ENCODE data around the gene SCNN1B.

Gene SCNN1B

GRCh38 chr16:23321206-23321875 is 19.2 kb downstream of the SCNN1B start:
- DNase-seq (ENCODE audit: low read depth, low spot score): no peak

- DNase-seq (ENCODE audit: low read depth, low spot score): no peak
These were observed 21.3 kb downstream of the SCNN1B start for GRCh38 chr16:23323224-23324030.

- no peak for DNase-seq (ENCODE audit: low read depth, low spot score)
These were observed 22.6 kb downstream of the SCNN1B start for GRCh38 chr16:23324727-23325126.

GRCh38 chr16:23327836-23328235 is 25.7 kb downstream of the SCNN1B start:
- DNase-seq (ENCODE audit: low read depth, low spot score): no peak

GRCh38 chr16:23330161-23330560 is 28.1 kb downstream of the SCNN1B start:
- no peak for DNase-seq (ENCODE audit: low read depth, low spot score)

GRCh38 chr16:23330583-23331249 is 28.6 kb downstream of the SCNN1B start:
- DNase-seq (ENCODE audit: low read depth, low spot score): no peak

- DNase-seq (ENCODE audit: low read depth, low spot score): no peak
These were observed 31.0 kb downstream of the SCNN1B start for GRCh38 chr16:23333034-23333579.

GRCh38 chr16:23333831-23334456 is 31.8 kb downstream of the SCNN1B start:
- no peak for DNase-seq (ENCODE audit: low read depth, low spot score)

GRCh38 chr16:23334457-23334853 is 32.4 kb downstream of the SCNN1B start:
- DNase-seq (ENCODE audit: low read depth, low spot score): no peak

GRCh38 chr16:23334950-23335349 is 32.8 kb downstream of the SCNN1B start:
- DNase-seq (ENCODE audit: low read depth, low spot score): no peak

GRCh38 chr16:23337836-23338550 is 35.9 kb downstream of the SCNN1B start:
- DNase-seq (ENCODE audit: low read depth, low spot score): no peak

GRCh38 chr16:23339787-23340186 is 37.7 kb downstream of the SCNN1B start:
- no peak for DNase-seq (ENCODE audit: low read depth, low spot score)

- DNase-seq (ENCODE audit: low read depth, low spot score): no peak
These were observed 40.1 kb downstream of the SCNN1B start for GRCh38 chr16:23342083-23342640.

GRCh38 chr16:23343643-23344612 is 41.8 kb downstream of the SCNN1B start:
- no peak for DNase-seq (ENCODE audit: low read depth, low spot score)

- no peak for DNase-seq (ENCODE audit: low read depth, low spot score)
These were observed 43.1 kb downstream of the SCNN1B start for GRCh38 chr16:23345237-23345636.

- peak; percentile 33 for DNase-seq (ENCODE audit: low read depth, low spot score)
These were observed 46.7 kb downstream of the SCNN1B start for GRCh38 chr16:23348579-23349469.

- DNase-seq (ENCODE audit: low read depth, low spot score): no peak
These were observed 49.3 kb downstream of the SCNN1B start for GRCh38 chr16:23351360-23351759.

- DNase-seq (ENCODE audit: low read depth, low spot score): no peak
These were observed 51.3 kb downstream of the SCNN1B start for GRCh38 chr16:23353440-23353839.

GRCh38 chr16:23354246-23354645 is 52.1 kb downstream of the SCNN1B start:
- no peak for DNase-seq (ENCODE audit: low read depth, low spot score)
